SK-N-SH (cell line): ENCODE results near the gene F8. TPM values are rescaled to one million over a fixed set of nuclear protein-coding genes. Genes with fewer than 3 reads are reported as not detected.

Experiments
- CTCF ChIA-PET: fragments of 300-600, 350-600 bp; formaldehyde crosslinking; extraction: SDS; loops from one replicate; lab custom pipeline; 2021; lab: Yijun Ruan, JAX
- POLR2A ChIA-PET: fragments of 350-600 bp; sonication (Branson Sonifier 250); formaldehyde crosslinking; extraction: SDS; loops from one replicate; lab custom pipeline; 2020; ENCODE audit warnings: antibody characterized with exemption, inconsistent platforms; lab: Yijun Ruan, JAX
- DNase-seq: peaks from one replicate; pipeline ENCODE4 v3.0.0; 2012
- H2AFZ ChIP-seq: fragments of 200-600 bp; sonication (generic); 2 replicates; pipeline ENCODE4 v1.8.1; 2016; ENCODE audit warnings: antibody characterized with exemption, mild to moderate bottlenecking, low read depth
- H3F3A ChIP-seq: fragments of 200-600 bp; sonication (generic); replicated peaks from 2 replicates; pipeline ENCODE3; 2016; ENCODE audit warnings: antibody characterized with exemption, mild to moderate bottlenecking; ENCODE audit not compliant: insufficient read depth
- H3K27ac ChIP-seq, 2 experiments: fragments of 200-500 bp in 1 of 2; fragments of 200-600 bp in 1 of 2; sonication (Bioruptor generic) in 1 of 2; sonication (generic), shearing (Covaris generic) in 1 of 2; 2 replicates each; pipeline versions ENCODE4 v1.5.1 to v1.6.1; 2014 to 2016; ENCODE audit warnings: low read depth in 2 of 2, inconsistent platforms in 1 of 2, low read length in 1 of 2, mild to moderate bottlenecking in 1 of 2, mixed read lengths in 1 of 2
- H3K27me3 ChIP-seq: fragments of 200-600 bp; sonication (generic), shearing (Covaris generic); 2 replicates; pipeline ENCODE4 v1.6.1; 2016; ENCODE audit warnings: mixed run types; ENCODE audit not compliant: insufficient read depth
- H3K36me3 ChIP-seq, 2 experiments: fragments of 200-500 bp in 1 of 2; fragments of 200-600 bp in 1 of 2; sonication (Bioruptor generic) in 1 of 2; sonication (generic) in 1 of 2; replicated peaks in 1 of 2; 2 replicates each; pipeline versions ENCODE3 to v1.5.1; 2014 to 2016; ENCODE audit warnings: low read length in 1 of 2, mild to moderate bottlenecking in 1 of 2; ENCODE audit not compliant: insufficient read depth in 2 of 2, control insufficient read depth in 1 of 2
- H3K4me1 ChIP-seq, 2 experiments: fragments of 200-500 bp in 1 of 2; fragments of 200-600 bp in 1 of 2; sonication (Bioruptor generic) in 1 of 2; sonication (generic), shearing (Covaris generic) in 1 of 2; 2 replicates each; pipeline versions ENCODE4 v1.5.1 to v1.6.1; 2014 to 2016; ENCODE audit warnings: low read depth in 1 of 2, low read length in 1 of 2, mixed run types in 1 of 2; ENCODE audit not compliant: insufficient read depth in 2 of 2, control insufficient read depth in 1 of 2
- H3K4me2 ChIP-seq: fragments of 200-600 bp; sonication (generic), shearing (Covaris generic); 2 replicates; pipeline ENCODE4 v1.6.1; 2017; ENCODE audit warnings: mixed run types
- H3K4me3 ChIP-seq, 2 experiments: fragments of 200-500 bp in 1 of 2; fragments of 200-600 bp in 1 of 2; sonication (Bioruptor generic) in 1 of 2; sonication (generic), shearing (Covaris generic) in 1 of 2; 2 replicates each; pipeline versions ENCODE4 v1.5.1 to v1.8.1; 2014 to 2016; ENCODE audit warnings: low read depth in 2 of 2, inconsistent platforms in 1 of 2, low read length in 1 of 2, mild to moderate bottlenecking in 1 of 2, mixed read lengths in 1 of 2, moderate library complexity in 1 of 2
- H3K79me2 ChIP-seq: fragments of 200-600 bp; sonication (generic); 2 replicates; pipeline ENCODE4 v1.8.1; 2017; ENCODE audit warnings: mild to moderate bottlenecking; ENCODE audit not compliant: insufficient read depth
- H3K9ac ChIP-seq: fragments of 200-600 bp; sonication (generic); 2 replicates; pipeline ENCODE4 v1.6.1; 2017; ENCODE audit warnings: mixed run types
- H3K9me2 ChIP-seq: fragments of 200-600 bp; sonication (generic); 2 replicates; pipeline ENCODE4 v1.6.1; 2017; ENCODE audit warnings: mixed run types
- H3K9me3 ChIP-seq: fragments of 200-600 bp; sonication (generic); 2 replicates; pipeline ENCODE4 v1.6.1; 2017; ENCODE audit warnings: mixed run types, mild to moderate bottlenecking, moderate library complexity
- H4K20me1 ChIP-seq: fragments of 200-600 bp; sonication (generic); 2 replicates; pipeline ENCODE4 v1.6.1; 2017; ENCODE audit warnings: mild to moderate bottlenecking, mixed run types; ENCODE audit not compliant: insufficient read depth
- CHD2 ChIP-seq: fragments of 150-350 bp; IDR thresholded peaks from 2 replicates; pipeline ENCODE4 v1.6.1; 2018; ENCODE audit warnings: low read length; ENCODE audit not compliant: partially characterized antibody
- EP300 ChIP-seq, 2 experiments: IDR thresholded peaks; 2 replicates each; pipeline versions ENCODE4 v1.4.0 to v1.6.1; 2012; ENCODE audit warnings: borderline replicate concordance in 1 of 2, low read depth in 1 of 2, low read length in 1 of 2
- EZH2phosphoT487 ChIP-seq: fragments of 200-600 bp; sonication (generic); IDR thresholded peaks from 2 replicates; pipeline ENCODE4 v1.6.1; 2017; ENCODE audit warnings: low read depth, mixed run types, mild to moderate bottlenecking, antibody characterized with exemption, moderate library complexity, borderline replicate concordance
- JUND ChIP-seq: IDR thresholded peaks from 2 replicates; pipeline ENCODE4 v1.4.0; 2012
- MAX ChIP-seq: IDR thresholded peaks from 2 replicates; pipeline ENCODE4 v1.4.0; 2012; ENCODE audit warnings: low read depth
- NFIC ChIP-seq: IDR thresholded peaks from 2 replicates; pipeline ENCODE4 v1.4.0; 2012; ENCODE audit warnings: borderline replicate concordance
- REST ChIP-seq: IDR thresholded peaks from 2 replicates; pipeline ENCODE4 v1.6.1; 2012; ENCODE audit warnings: mild to moderate bottlenecking, low read depth, low read length, moderate library complexity
- RFX5 ChIP-seq: IDR thresholded peaks from 2 replicates; pipeline ENCODE4 v1.6.1; 2012; ENCODE audit warnings: mild to moderate bottlenecking, improper control_type of control experiment, low read length
- SIN3A ChIP-seq: IDR thresholded peaks from 2 replicates; pipeline ENCODE4 v1.6.1; 2012; ENCODE audit warnings: low read depth, mild to moderate bottlenecking, low read length, moderate library complexity, borderline replicate concordance
- USF2 ChIP-seq: fragments of 150-350 bp; IDR thresholded peaks from 2 replicates; pipeline ENCODE4 v1.6.1; 2017; ENCODE audit warnings: antibody characterized with exemption, low read length, low read depth, borderline replicate concordance
- WGBS: methylation state at CpG from one replicate; pipeline ENCODE4 v1.1.6; 2017; ENCODE audit warnings: low lambda C conversion rate; 5-methylcytosine and 5-hydroxymethylcytosine counted together
- polyA plus RNA-seq, 3 experiments: library from polyadenylated mRNA; depleted of rRNA; stranded (reverse); fragments of >200 nt; gene quantifications; 2 replicates each; pipeline ENCODE4 v1.2.3, GENCODE V29; 2012

Gene F8
- polyA plus RNA-seq, 1 of the 3 experiments (the other 2 are of a cell fraction): 2.5 TPM

- POLR2A ChIA-PET: no interaction called here
- H3K4me2 ChIP-seq: no peak overlapping the region
Observed at GRCh38 chrX:154991039-154991438, 31.5 kb downstream of the F8 start.

GRCh38 chrX:154990496-154990895, 32.0 kb downstream of the F8 start:
- 21% methylated on average over 3 of the region's 3 CpGs for WGBS
- ChIA-PET POLR2A (no interaction called here), CTCF (interaction anchor here (1.0 kb wide), 1 partner anchor 66 kb away, joined by 3 read pairs; no protein-coding TSS in a partner anchor)

More at GRCh38 chrX:154991039-154991438, 31.5 kb downstream of the F8 start:
- Histone ChIP-seq H3K27me3 (no peaks in the 10 kb centered on the region), H3K4me3 (no peak overlapping the region), H3K9me2 (no peaks in the 10 kb centered on the region), H3K36me3 (no peaks in the 10 kb centered on the region), H3K79me2 (no peaks in the 10 kb centered on the region), H3K9me3 (no peaks in the 10 kb centered on the region), H3K4me1 (no peaks in the 10 kb centered on the region), H3F3A (no peaks in the 10 kb centered on the region), H4K20me1 (no peaks in the 10 kb centered on the region), H3K27ac (no peak overlapping the region), H2AFZ (no peak overlapping the region), H3K9ac (no peak overlapping the region)
- WGBS: 26% methylated on average over 3 of the region's 3 CpGs
- DNase-seq: no peak
- TF ChIP-seq REST: no peak
- no peak for TF ChIP-seq MAX
- no peak for TF ChIP-seq NFIC
- TF ChIP-seq USF2: no peak
- no peak for TF ChIP-seq EZH2phosphoT487
- TF ChIP-seq SIN3A: no peak
- no peak for TF ChIP-seq CHD2
- CTCF ChIA-PET: interaction anchor here (1.0 kb wide), 1 partner anchor 66 kb away, joined by 3 read pairs; no protein-coding TSS in a partner anchor

More at GRCh38 chrX:154990496-154990895, 32.0 kb downstream of the F8 start:
- Histone ChIP-seq H3K79me2 (no peaks in the 10 kb centered on the region), H3K9me3 (no peaks in the 10 kb centered on the region), H3K9me2 (no peaks in the 10 kb centered on the region), H3K27ac (no peak overlapping the region), H3F3A (no peaks in the 10 kb centered on the region), H3K4me2 (no peak overlapping the region), H3K4me1 (no peaks in the 10 kb centered on the region), H3K4me3 (no peak overlapping the region), H2AFZ (no peak overlapping the region), H3K27me3 (no peaks in the 10 kb centered on the region), H3K36me3 (no peaks in the 10 kb centered on the region), H4K20me1 (no peaks in the 10 kb centered on the region), H3K9ac (no peak overlapping the region)
- no peak for TF ChIP-seq JUND
- no peak for TF ChIP-seq RFX5
- TF ChIP-seq EP300 (IDR thresholded peaks at IDR 0.05; ENCODE audit: borderline replicate concordance in 1 of 2, low read depth in 1 of 2, low read length in 1 of 2): no peak
- TF ChIP-seq CHD2: no peak
- no peak for DNase-seq
